Activated CD8-positive, alpha-beta T cell treated with anti-CD3 and anti-CD28 coated beads, Interleukin-2, amount 10 ng/mL, durations not matched to agents 7 days and 5 days (primary cell): Measurements from ENCODE around the gene DRD2. TPM values are rescaled to one million over a fixed set of nuclear protein-coding genes. Genes with fewer than 3 reads are reported as not detected.

ENCODE experiments used
- ATAC-seq: fragments of 150-1000 bp; cut with Tn5 transposase; one replicate; pipeline ENCODE4 v1.10.0; 2021; ENCODE audit warnings: moderate library complexity
- CTCF ChIA-PET: fragments of 350-600 bp; sonication (Branson Sonifier 250); formaldehyde crosslinking; loops from one replicate; lab custom pipeline; 2021; ENCODE audit warnings: antibody characterized with exemption; lab: Charles Lee
- POLR2A ChIA-PET: fragments of 350-600 bp; sonication (Branson Sonifier 250); formaldehyde crosslinking; loops from one replicate; lab custom pipeline; 2021; ENCODE audit warnings: antibody characterized with exemption; lab: Charles Lee
- DNase-seq: peaks from one replicate; pipeline ENCODE4 v3.0.0-alpha.2; 2020
- H3K27ac Mint-ChIP-seq: one replicate; pipeline ENCODE4 v1.8.0; 2021; ENCODE audit warnings: mild to moderate bottlenecking, mixed read lengths
- H3K27me3 Mint-ChIP-seq: one replicate; pipeline ENCODE4 v1.8.0; 2021; ENCODE audit warnings: low read depth, mixed read lengths
- H3K36me3 Mint-ChIP-seq: one replicate; pipeline ENCODE4 v1.8.0; 2021; ENCODE audit warnings: low read depth, mixed read lengths
- H3K4me1 Mint-ChIP-seq: one replicate; pipeline ENCODE4 v1.8.0; 2021; ENCODE audit warnings: low read depth, mixed read lengths
- H3K4me3 Mint-ChIP-seq: one replicate; pipeline ENCODE4 v1.8.0; 2021; ENCODE audit warnings: mild to moderate bottlenecking, mixed read lengths
- H3K9me3 Mint-ChIP-seq: one replicate; pipeline ENCODE4 v1.8.0; 2022; ENCODE audit warnings: mixed read lengths; ENCODE audit not compliant: insufficient read depth
- total RNA-seq, 2 experiments: library from RNA; stranded (reverse); gene quantifications; one replicate each; pipeline ENCODE4 v1.2.3, GENCODE V29; 2021

Gene DRD2
- total RNA-seq, 2 experiments from 2014 or later, result not detected

- ATAC-seq, result no peak
- H3K4me1 Mint-ChIP-seq, result no peaks in the 10 kb centered on the region
These were observed 67.0 kb downstream of the DRD2 start for GRCh38 chr11:113408206-113408605.

GRCh38 chr11:113407163-113407562 is 68.0 kb downstream of the DRD2 start:
- no peak overlapping the region for H3K4me3 Mint-ChIP-seq
- no peaks in the 10 kb centered on the region for H3K4me1 Mint-ChIP-seq
- no peaks in the 10 kb centered on the region for H3K36me3 Mint-ChIP-seq
- CTCF ChIA-PET, result no interaction called here
- no peak for DNase-seq
- H3K27me3 Mint-ChIP-seq, result no peaks in the 10 kb centered on the region
- ATAC-seq, result no peak
- H3K9me3 Mint-ChIP-seq, result no peaks in the 10 kb centered on the region
- POLR2A ChIA-PET, result no interaction called here
- no peak overlapping the region for H3K27ac Mint-ChIP-seq

More at GRCh38 chr11:113408206-113408605, 67.0 kb downstream of the DRD2 start:
- CTCF ChIA-PET, result no interaction called here
- Mint-ChIP-seq H3K27ac (no peak overlapping the region), H3K9me3 (no peaks in the 10 kb centered on the region), H3K36me3 (no peaks in the 10 kb centered on the region), H3K27me3 (no peaks in the 10 kb centered on the region), H3K4me3 (no peak overlapping the region)
- POLR2A ChIA-PET, result no interaction called here
- no peak for DNase-seq

- ATAC-seq (no peak), DNase-seq (no peak)
- H3K27ac Mint-ChIP-seq, result no peak overlapping the region
- H3K4me1 Mint-ChIP-seq, result no peaks in the 10 kb centered on the region
- H3K36me3 Mint-ChIP-seq, result no peaks in the 10 kb centered on the region
- POLR2A ChIA-PET, result no interaction called here
- H3K4me3 Mint-ChIP-seq, result no peak overlapping the region
- no peaks in the 10 kb centered on the region for H3K9me3 Mint-ChIP-seq
- CTCF ChIA-PET, result no interaction called here
- H3K27me3 Mint-ChIP-seq, result no peaks in the 10 kb centered on the region
These were observed 69.3 kb downstream of the DRD2 start for GRCh38 chr11:113405724-113406478.

GRCh38 chr11:113404859-113405430 is 70.3 kb downstream of the DRD2 start:
- no peaks in the 10 kb centered on the region for H3K36me3 Mint-ChIP-seq
- no peaks in the 10 kb centered on the region for H3K9me3 Mint-ChIP-seq
- ChIA-PET CTCF (no interaction called here), POLR2A (no interaction called here)
- H3K4me1 Mint-ChIP-seq, result no peaks in the 10 kb centered on the region
- no peak overlapping the region for H3K27ac Mint-ChIP-seq
- H3K27me3 Mint-ChIP-seq, result no peaks in the 10 kb centered on the region
- no peak overlapping the region for H3K4me3 Mint-ChIP-seq
- DNase-seq (no peak), ATAC-seq (no peak)

- POLR2A ChIA-PET, result no interaction called here
- no peak for ATAC-seq
- no peaks in the 10 kb centered on the region for H3K27me3 Mint-ChIP-seq
These were observed 73.5 kb downstream of the DRD2 start for GRCh38 chr11:113401718-113402117.

GRCh38 chr11:113400631-113401230 is 74.5 kb downstream of the DRD2 start:
- Mint-ChIP-seq H3K36me3 (no peaks in the 10 kb centered on the region), H3K9me3 (no peaks in the 10 kb centered on the region), H3K4me1 (no peaks in the 10 kb centered on the region), H3K27me3 (no peaks in the 10 kb centered on the region), H3K4me3 (no peak overlapping the region), H3K27ac (no peak overlapping the region)
- ChIA-PET CTCF (no interaction called here), POLR2A (no interaction called here)
- DNase-seq (no peak), ATAC-seq (no peak)

More at GRCh38 chr11:113401718-113402117, 73.5 kb downstream of the DRD2 start:
- Mint-ChIP-seq H3K27ac (no peak overlapping the region), H3K36me3 (no peaks in the 10 kb centered on the region), H3K4me1 (no peaks in the 10 kb centered on the region), H3K4me3 (no peak overlapping the region), H3K9me3 (no peaks in the 10 kb centered on the region)
- no peak for DNase-seq
- CTCF ChIA-PET, result no interaction called here

- Mint-ChIP-seq H3K27ac (no peak overlapping the region), H3K27me3 (no peaks in the 10 kb centered on the region), H3K4me1 (no peaks in the 10 kb centered on the region), H3K4me3 (no peak overlapping the region), H3K9me3 (no peaks in the 10 kb centered on the region), H3K36me3 (no peaks in the 10 kb centered on the region)
- CTCF ChIA-PET, result no interaction called here
- ATAC-seq, result no peak
- no peak for DNase-seq
- POLR2A ChIA-PET, result no interaction called here
These were observed 76.3 kb downstream of the DRD2 start for GRCh38 chr11:113398669-113399430.

GRCh38 chr11:113397821-113398220 is 77.4 kb downstream of the DRD2 start:
- Mint-ChIP-seq H3K4me1 (no peaks in the 10 kb centered on the region), H3K27ac (no peak overlapping the region), H3K9me3 (no peaks in the 10 kb centered on the region), H3K36me3 (no peaks in the 10 kb centered on the region), H3K4me3 (no peak overlapping the region), H3K27me3 (no peaks in the 10 kb centered on the region)
- CTCF ChIA-PET, result no interaction called here
- POLR2A ChIA-PET, result no interaction called here
- ATAC-seq (no peak), DNase-seq (no peak)

- Mint-ChIP-seq H3K27me3 (no peaks in the 10 kb centered on the region), H3K4me3 (no peak overlapping the region), H3K4me1 (no peaks in the 10 kb centered on the region), H3K9me3 (no peaks in the 10 kb centered on the region), H3K36me3 (no peaks in the 10 kb centered on the region), H3K27ac (no peak overlapping the region)
- DNase-seq (no peak), ATAC-seq (no peak)
- ChIA-PET CTCF (no interaction called here), POLR2A (no interaction called here)
These were observed 78.0 kb downstream of the DRD2 start for GRCh38 chr11:113397212-113397611.

- DNase-seq, result no peak
- Mint-ChIP-seq H3K9me3 (no peaks in the 10 kb centered on the region), H3K27me3 (no peaks in the 10 kb centered on the region), H3K27ac (no peak overlapping the region), H3K4me1 (no peaks in the 10 kb centered on the region), H3K36me3 (no peaks in the 10 kb centered on the region), H3K4me3 (no peak overlapping the region)
- ATAC-seq, result no peak
- ChIA-PET POLR2A (no interaction called here), CTCF (no interaction called here)
These were observed 78.5 kb downstream of the DRD2 start for GRCh38 chr11:113396690-113397089.

- H3K4me3 Mint-ChIP-seq, result no peak overlapping the region
- ATAC-seq (no peak), DNase-seq (no peak)
- ChIA-PET POLR2A (no interaction called here), CTCF (no interaction called here)
- no peak overlapping the region for H3K27ac Mint-ChIP-seq
- H3K4me1 Mint-ChIP-seq, result no peaks in the 10 kb centered on the region
- no peaks in the 10 kb centered on the region for H3K9me3 Mint-ChIP-seq
- no peaks in the 10 kb centered on the region for H3K36me3 Mint-ChIP-seq
- H3K27me3 Mint-ChIP-seq, result no peaks in the 10 kb centered on the region
These were observed 79.3 kb downstream of the DRD2 start for GRCh38 chr11:113395782-113396336.

GRCh38 chr11:113394919-113395318 is 80.3 kb downstream of the DRD2 start:
- DNase-seq (no peak), ATAC-seq (no peak)
- no peaks in the 10 kb centered on the region for H3K27me3 Mint-ChIP-seq
- no peaks in the 10 kb centered on the region for H3K4me1 Mint-ChIP-seq
- no peak overlapping the region for H3K4me3 Mint-ChIP-seq
- no peaks in the 10 kb centered on the region for H3K36me3 Mint-ChIP-seq
- H3K27ac Mint-ChIP-seq, result no peak overlapping the region
- CTCF ChIA-PET, result no interaction called here
- H3K9me3 Mint-ChIP-seq, result no peaks in the 10 kb centered on the region
- POLR2A ChIA-PET, result no interaction called here
